ENCODE results near the gene CDHR3.

DNA sequence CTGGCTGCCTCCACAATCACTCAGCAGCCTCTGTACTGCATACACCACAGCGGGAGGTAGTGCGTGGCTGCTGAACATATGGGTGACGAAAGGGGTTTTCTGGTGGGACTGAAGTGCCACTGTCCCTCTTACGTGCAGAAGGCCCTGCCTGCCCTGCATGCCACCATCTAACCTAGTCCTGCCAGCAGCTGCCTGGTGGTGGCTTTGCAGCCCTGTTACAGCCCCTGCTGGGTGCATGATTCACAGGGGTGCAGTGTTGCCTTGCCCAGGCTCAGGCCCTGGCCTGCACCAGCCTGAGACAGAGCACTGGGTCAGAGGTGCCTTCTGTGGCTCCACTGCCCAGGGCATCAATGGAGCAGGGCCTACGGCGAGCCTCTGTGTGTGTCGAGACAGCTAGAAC is 98.9 kb downstream of the CDHR3 start:
- no peak for TF ChIP-seq CTCF (IDR thresholded peaks at IDR 0.05)
- TF ChIP-seq POLR2A (IDR thresholded peaks at IDR 0.05), result no peak
- TF ChIP-seq POLR2AphosphoS5 (IDR thresholded peaks at IDR 0.05), result no peak

Measured in prostate gland (tissue), 2 donors.